Fibroblast of pulmonary artery (primary cell): ENCODE data around the gene PTPN7.

ENCODE experiments used
- DNase-seq: peaks from one replicate; pipeline ENCODE4 v3.0.0-alpha.2; 2010; ENCODE audit warnings: low read depth
- H3K4me3 ChIP-seq: replicated peaks from 2 replicates; pipeline ENCODE4 v1.5.1; 2011; ENCODE audit warnings: low read depth, mild to moderate bottlenecking, control low read depth, low read length, moderate library complexity
- TF ChIP-seq, protein P1 (sequence below): IDR thresholded peaks from 2 replicates; pipeline ENCODE4 v1.5.1; 2011; ENCODE audit warnings: mild to moderate bottlenecking, control low read depth, low read length, inconsistent platforms; ENCODE audit errors: missing control alignments

The PTPN7 gene

DNA sequence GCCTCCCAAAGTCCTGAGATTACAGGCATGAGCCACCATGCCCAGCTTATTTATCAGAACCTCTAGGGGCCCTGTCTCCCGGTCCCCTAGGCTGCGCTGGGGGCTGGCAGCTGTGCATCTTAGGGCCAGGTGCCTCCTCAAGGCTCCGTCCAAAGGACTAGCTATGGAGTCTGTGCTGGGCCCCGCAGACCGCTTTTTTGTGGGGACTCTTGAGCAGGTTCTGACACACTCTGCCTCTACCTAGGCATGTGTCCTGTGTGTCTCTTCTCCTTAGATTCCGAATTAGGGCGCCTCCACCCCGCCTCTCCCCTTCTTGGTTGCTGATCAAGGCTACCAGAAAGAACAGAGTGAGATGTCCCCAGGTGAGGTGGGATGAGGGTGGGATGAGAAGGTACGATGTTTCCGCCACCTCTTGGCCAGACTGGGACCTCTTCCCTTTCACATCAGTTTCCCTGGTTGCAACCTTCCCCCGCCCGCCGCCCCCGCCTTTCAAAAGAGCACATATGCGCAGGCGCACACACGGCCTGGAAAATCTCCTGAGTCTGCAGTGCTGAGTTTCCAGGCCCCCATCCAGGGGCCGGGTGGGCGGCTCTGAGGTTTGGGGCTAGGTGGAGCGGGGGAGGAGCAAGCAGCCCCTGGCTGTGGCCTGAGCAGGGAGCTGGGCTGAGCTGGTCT, 5.0 kb upstream of the PTPN7 start:
- TF ChIP-seq, protein P1, sequence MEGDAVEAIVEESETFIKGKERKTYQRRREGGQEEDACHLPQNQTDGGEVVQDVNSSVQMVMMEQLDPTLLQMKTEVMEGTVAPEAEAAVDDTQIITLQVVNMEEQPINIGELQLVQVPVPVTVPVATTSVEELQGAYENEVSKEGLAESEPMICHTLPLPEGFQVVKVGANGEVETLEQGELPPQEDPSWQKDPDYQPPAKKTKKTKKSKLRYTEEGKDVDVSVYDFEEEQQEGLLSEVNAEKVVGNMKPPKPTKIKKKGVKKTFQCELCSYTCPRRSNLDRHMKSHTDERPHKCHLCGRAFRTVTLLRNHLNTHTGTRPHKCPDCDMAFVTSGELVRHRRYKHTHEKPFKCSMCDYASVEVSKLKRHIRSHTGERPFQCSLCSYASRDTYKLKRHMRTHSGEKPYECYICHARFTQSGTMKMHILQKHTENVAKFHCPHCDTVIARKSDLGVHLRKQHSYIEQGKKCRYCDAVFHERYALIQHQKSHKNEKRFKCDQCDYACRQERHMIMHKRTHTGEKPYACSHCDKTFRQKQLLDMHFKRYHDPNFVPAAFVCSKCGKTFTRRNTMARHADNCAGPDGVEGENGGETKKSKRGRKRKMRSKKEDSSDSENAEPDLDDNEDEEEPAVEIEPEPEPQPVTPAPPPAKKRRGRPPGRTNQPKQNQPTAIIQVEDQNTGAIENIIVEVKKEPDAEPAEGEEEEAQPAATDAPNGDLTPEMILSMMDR = no peak
- no peak for DNase-seq
- no peak overlapping the region for H3K4me3 ChIP-seq

DNA sequence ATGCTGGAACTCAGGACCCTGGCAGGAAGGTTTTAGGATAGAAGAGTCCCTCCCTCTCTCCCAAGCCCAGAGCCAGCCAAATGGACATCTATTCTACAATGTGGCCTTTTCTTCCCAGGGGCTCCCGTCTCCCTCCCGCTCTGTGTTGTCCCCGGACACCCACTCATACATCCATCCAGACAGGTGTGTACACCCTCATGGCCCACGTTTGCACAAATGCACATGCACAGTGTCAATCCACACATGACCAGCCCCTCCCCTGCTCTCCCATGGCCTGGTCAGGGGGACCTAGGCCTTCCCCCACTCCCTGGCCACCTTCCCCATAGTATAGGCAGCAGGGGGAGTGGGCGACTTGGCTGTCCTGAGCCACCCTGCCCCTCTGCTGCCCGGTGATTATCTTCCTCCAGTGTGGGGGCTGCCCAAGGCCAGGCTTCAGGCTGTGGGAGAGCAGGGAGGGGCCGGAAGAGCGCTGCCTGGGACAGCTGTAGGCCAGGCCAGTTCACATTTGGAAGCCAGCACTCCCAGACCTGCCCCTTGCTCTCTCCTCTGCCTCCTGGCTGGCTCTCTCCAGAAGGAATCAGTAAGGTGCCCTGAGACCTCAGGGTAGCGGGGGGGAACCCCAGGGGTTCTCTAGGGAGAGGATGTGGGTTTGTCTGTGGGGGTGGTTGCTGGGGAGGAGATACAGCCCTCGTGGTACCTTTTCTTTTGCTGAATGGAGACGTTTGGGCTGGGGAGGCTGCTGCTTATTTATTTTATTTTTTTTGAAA, 4.1 kb upstream of the PTPN7 start:
- no peak for DNase-seq

DNA sequence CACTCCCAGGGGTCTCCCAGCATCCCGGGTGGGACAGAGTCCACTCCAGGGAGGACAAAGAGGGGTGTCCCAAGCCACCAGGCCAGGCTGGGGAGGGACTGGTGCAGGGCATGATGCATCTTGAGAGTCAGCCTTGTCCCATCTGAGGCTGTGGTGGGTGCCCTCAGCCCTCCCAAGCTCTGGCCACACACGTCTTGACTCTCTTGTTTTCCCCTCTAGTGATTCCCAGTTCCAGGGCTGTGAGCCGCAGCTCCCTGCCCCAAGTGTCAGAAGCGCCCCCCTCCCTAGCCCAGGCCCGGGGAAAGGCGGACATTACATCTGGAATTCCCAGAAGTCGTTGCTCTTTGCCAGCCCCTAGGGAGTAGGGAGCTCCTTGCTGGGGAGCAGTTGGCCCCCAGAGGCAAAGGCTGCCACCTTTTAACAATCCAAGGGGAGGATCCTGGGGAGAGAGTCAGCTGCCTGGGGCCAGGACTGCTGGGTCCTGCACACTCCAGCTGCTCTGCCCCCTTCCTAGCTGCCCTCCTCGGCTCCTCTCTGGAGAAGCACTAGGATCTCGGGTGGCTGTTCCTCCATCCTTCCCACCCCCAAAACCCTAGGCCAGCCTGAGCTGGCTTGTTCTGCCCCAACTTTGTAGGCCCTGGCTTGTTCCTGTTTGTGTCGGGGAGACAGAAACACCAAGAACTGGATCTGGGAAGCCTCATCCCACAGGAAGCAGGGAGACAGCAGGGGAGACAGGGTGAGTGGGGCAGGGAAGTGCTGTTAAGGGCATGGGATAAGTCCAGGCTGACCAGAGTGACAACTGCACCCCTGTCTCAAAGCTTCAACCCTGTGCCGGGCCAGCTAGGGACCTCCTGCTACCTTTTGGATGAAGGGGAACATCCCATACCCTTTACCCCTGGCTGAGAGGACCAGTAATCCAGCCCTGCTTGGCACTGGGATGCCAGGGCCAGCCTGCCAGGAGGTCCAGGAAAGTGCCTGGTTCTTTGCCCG, 3.2 kb upstream of the PTPN7 start:
- no peak for DNase-seq
- TF ChIP-seq, protein P1 = no peak
- H3K4me3 ChIP-seq = no peak overlapping the region

More for the DNA sequence above, 4.1 kb upstream of the PTPN7 start:
- TF ChIP-seq, protein P1 = no peak
- H3K4me3 ChIP-seq = no peak overlapping the region

DNA sequence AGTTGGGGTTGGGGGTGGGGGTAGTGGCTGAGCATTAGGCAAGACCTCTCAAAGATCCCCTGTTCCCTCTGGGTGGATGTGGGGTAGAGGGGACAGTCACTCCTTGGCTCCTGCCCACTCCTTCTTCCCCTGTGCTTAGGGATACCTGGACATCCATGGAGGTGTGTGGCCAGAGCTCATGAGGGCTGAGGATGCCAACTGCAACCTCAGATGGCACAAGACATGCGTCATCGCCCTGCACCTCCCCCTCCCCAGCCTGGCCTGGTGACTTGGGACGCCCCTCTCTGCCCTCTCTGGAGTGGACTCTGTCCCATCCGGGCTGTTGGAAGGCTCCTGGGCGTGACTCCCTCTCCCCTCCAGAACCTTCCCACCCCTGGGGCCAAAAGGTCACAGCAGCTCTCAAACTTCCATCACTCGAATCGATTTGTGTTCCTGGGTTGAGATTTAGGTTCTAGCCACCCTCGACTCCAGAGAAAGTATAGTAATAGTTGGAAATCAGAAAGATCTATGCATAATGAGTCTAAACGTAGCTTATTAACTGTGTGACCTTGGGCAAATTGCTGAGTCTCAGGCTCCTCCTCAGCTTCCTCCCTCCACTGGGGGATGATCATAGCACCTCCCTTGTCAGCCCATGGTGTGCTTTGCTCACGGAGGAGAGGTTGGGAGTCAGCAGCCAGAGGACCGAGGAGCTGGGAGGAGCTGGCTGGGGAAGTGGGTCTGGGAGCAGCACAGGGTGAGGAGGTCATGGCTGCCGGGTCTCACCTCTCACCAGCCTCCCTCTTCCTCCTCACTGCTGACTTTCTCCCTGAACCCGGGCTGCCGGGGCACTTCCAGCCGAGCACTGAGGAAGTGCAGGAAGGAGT, 2.2 kb upstream of the PTPN7 start:
- DNase-seq = no peak
- no peak overlapping the region for H3K4me3 ChIP-seq
- TF ChIP-seq, protein P1 = no peak

DNA sequence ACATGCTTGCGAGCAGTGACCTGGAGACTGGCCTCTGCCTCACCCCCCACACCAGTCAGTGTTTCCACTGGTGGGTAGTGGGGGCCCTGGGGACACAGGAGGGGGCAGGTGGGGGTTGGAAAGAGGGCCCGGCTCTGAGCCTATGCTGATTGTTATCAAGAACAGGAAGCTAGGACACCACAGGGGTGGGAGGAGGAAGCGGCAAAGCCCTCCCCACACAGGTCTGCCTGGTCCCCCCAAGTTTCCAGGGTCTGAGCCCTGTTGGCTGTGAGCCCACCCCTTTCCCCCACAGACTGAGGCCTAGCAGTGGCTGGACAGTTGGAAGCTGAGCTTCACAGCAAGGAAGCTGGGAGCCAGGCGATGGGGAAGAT, 1.6 kb upstream of the PTPN7 start:
- H3K4me3 ChIP-seq = no peak overlapping the region
- DNase-seq = no peak
- TF ChIP-seq, protein P1 = no peak
